Osteoblast (primary cell): ENCODE measurements around the gene PYY. TPM values are rescaled to one million over a fixed set of nuclear protein-coding genes. Genes with fewer than 3 reads are reported as not detected.
A peak's percentile ranks its signal among the peaks of the same experiment; 100 is the strongest.
"Not testable (repeated sequence)": the region's sequence is repeated elsewhere in the genome, so short reads cannot be mapped to it uniquely, and the experiment has no call there.

ENCODE experiments used
- DNase-seq: peaks from one replicate; pipeline ENCODE4 v3.0.0; 2011; ENCODE audit warnings: low spot score, mixed read lengths; ENCODE audit not compliant: insufficient read length; ENCODE audit errors: missing footprints
- H2AFZ ChIP-seq: 2 replicates; pipeline ENCODE4 v1.6.0; 2011; ENCODE audit warnings: mild to moderate bottlenecking, low read length
- H3K27ac ChIP-seq: 2 replicates; pipeline ENCODE4 v1.5.1; 2011; ENCODE audit warnings: mild to moderate bottlenecking, low read depth, low read length, moderate library complexity
- H3K27me3 ChIP-seq: 2 replicates; pipeline ENCODE4 v1.6.0; 2012; ENCODE audit warnings: mild to moderate bottlenecking, control low read depth, inconsistent platforms, low read length, moderate library complexity; ENCODE audit not compliant: insufficient read depth
- H3K36me3 ChIP-seq: 2 replicates; pipeline ENCODE4 v1.5.1; 2011; ENCODE audit warnings: mild to moderate bottlenecking, low read length, control low read depth, moderate library complexity; ENCODE audit not compliant: insufficient read depth
- H3K4me1 ChIP-seq: 2 replicates; pipeline ENCODE4 v1.5.1; 2011; ENCODE audit warnings: mild to moderate bottlenecking, low read length, control low read depth, moderate library complexity; ENCODE audit not compliant: insufficient read depth
- H3K4me2 ChIP-seq: 2 replicates; pipeline ENCODE4 v1.6.0; 2011; ENCODE audit warnings: mild to moderate bottlenecking, low read length; ENCODE audit not compliant: insufficient read depth
- H3K4me3 ChIP-seq: fragments of 200-600 bp; sonication (generic); 3 replicates; pipeline ENCODE4 v1.5.1; 2012; ENCODE audit warnings: mild to moderate bottlenecking, low read length, inconsistent platforms; ENCODE audit not compliant: insufficient read depth
- H3K79me2 ChIP-seq: 2 replicates; pipeline ENCODE4 v1.6.0; 2012; ENCODE audit warnings: mild to moderate bottlenecking, low read length, control low read depth, inconsistent platforms; ENCODE audit not compliant: insufficient read depth
- H3K9me3 ChIP-seq: 2 replicates; pipeline ENCODE4 v1.5.1; 2011; ENCODE audit warnings: low read depth, low read length, control low read depth
- H4K20me1 ChIP-seq: 2 replicates; pipeline ENCODE4 v1.6.0; 2012; ENCODE audit warnings: mild to moderate bottlenecking, low read length, control low read depth; ENCODE audit not compliant: insufficient read depth
- total RNA-seq: library from RNA; depleted of rRNA; stranded (reverse); fragments of >200 nt; gene quantifications from 2 replicates; pipeline ENCODE4 v1.2.3, GENCODE V29; 2012
- TF ChIP-seq, protein P1 (sequence below): IDR thresholded peaks from 2 replicates; pipeline ENCODE4 v1.5.1; 2011; ENCODE audit warnings: mild to moderate bottlenecking, low read depth, low read length, moderate library complexity; ENCODE audit errors: extremely low read depth

Gene PYY
- total RNA-seq, 1 donor: not detected

DNA sequence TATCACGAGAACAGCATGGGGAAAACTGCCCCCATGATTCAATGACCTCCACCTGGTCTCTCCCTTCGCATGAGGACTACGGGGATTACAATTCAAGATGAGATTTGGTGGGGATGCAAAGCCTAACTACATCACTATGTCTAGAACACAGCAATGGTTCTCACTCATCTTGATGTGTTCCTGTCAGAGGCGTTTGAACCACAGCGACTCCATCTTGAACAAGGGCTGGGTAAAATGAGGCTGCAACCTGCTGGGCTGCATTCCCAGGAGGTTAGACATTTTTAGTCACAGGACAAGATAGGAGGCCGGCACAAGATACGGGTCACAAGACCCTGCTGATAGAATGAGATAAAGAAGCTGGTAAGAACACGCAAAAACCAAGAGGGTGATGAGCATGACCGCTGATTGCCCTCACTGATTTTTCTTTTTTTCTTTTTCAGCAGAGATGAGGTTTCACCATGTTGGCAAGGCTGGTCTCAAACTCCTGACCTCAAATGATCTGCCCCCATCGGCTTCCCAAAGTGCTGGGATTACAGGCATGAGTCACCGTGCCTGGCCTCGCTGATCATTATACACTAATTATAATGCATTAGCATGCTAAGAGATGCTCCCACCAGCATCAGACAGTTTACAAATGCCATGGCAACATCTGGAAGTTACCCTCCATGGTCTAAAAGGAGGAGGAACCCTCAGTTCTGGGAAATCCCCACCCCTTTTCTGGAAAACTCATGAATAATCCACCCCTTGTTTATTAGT lies 8.5 kb downstream of the PYY start:
- H3K4me2 ChIP-seq: no peak overlapping the region
- H4K20me1 ChIP-seq: no peaks in the 10 kb centered on the region
- no peaks in the 10 kb centered on the region for H3K36me3 ChIP-seq
- H3K27ac ChIP-seq: no peak overlapping the region
- no peaks in the 10 kb centered on the region for H3K9me3 ChIP-seq
- H3K79me2 ChIP-seq: no peaks in the 10 kb centered on the region
- no peak overlapping the region for H3K4me3 ChIP-seq
- TF ChIP-seq, protein P1, sequence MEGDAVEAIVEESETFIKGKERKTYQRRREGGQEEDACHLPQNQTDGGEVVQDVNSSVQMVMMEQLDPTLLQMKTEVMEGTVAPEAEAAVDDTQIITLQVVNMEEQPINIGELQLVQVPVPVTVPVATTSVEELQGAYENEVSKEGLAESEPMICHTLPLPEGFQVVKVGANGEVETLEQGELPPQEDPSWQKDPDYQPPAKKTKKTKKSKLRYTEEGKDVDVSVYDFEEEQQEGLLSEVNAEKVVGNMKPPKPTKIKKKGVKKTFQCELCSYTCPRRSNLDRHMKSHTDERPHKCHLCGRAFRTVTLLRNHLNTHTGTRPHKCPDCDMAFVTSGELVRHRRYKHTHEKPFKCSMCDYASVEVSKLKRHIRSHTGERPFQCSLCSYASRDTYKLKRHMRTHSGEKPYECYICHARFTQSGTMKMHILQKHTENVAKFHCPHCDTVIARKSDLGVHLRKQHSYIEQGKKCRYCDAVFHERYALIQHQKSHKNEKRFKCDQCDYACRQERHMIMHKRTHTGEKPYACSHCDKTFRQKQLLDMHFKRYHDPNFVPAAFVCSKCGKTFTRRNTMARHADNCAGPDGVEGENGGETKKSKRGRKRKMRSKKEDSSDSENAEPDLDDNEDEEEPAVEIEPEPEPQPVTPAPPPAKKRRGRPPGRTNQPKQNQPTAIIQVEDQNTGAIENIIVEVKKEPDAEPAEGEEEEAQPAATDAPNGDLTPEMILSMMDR: no peak
- peaks cover 4% of the 10 kb centered on the region for H3K4me1 ChIP-seq
- H2AFZ ChIP-seq: no peak overlapping the region
- peaks cover 4% of the 10 kb centered on the region for H3K27me3 ChIP-seq
- no peak for DNase-seq

DNA sequence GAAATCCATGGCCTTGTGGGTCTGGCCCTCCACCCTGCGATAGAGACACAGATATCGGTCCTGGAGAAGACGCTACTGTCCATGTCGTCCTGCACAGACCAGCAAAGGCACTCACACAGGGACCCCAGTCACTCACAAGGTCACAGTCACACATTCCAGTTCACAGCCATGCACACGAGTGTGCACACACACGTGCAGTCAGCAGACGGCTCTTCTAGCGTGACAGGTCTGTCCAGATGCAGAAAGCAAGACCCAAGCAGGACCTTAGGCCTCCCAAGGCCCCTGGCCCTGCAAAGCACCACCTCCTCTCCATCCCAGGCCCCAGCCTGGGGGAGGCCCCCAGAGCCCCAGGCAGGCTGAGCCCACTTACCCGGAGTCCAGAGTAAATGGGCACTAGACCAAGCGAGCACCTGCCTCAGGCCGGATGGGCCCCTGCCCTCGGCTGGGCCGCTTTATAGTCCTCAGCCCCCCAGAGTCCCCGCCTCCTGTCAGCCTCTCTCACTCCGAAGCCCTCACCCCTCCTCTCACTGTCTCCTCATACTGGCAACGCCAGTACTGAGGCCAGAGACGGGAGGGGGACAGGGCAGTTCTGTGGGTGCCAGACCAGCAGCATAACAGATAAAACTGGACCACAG lies 11.6 kb downstream of the PYY start, which contains the start of gene PPY:
Gene PPY (minus strand): TSS at position 426 of the 635 bp plus-strand sequence. CDS start 822 bp downstream, outside the sequence.
- no peak for DNase-seq
- Histone ChIP-seq H3K9me3 (no peaks in the 10 kb centered on the region), H3K4me1 (peaks cover 4% of the 10 kb centered on the region), H3K36me3 (no peaks in the 10 kb centered on the region), H3K27me3 (peaks cover 2% of the 10 kb centered on the region), H3K4me2 (no peak within 1 kb of the TSS), H3K79me2 (no peaks in the 10 kb centered on the region), H3K4me3 (no peak within 1 kb of the TSS), H4K20me1 (no peaks in the 10 kb centered on the region), H2AFZ (no peak within 1 kb of the TSS), H3K27ac (no peak within 1 kb of the TSS)
- TF ChIP-seq, protein P1: no peak

DNA sequence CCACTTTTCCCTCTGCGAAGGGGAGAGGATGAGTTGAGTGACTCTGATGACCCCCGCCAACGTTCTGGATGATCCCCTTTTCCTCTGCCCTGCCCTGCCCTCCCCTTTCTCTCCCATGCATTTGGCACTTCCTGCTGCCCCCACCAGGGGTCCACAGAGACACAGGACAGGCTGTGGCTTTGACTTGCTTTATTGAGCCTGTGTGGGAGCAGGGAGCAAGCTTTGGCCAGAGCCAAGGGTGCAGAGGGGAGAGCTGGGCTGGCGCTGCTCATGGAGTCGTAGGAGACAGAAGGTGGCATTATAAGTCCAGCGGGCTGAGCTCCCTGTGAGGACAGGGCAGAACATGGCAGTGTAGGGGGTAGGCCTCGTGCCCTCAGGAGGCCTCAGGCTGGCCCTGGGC lies 13.1 kb downstream of the PYY start:
- H3K27me3 ChIP-seq: peaks cover 2% of the 10 kb centered on the region
- H3K4me3 ChIP-seq: no peak overlapping the region
- H4K20me1 ChIP-seq: no peaks in the 10 kb centered on the region
- no peaks in the 10 kb centered on the region for H3K9me3 ChIP-seq
- no peaks in the 10 kb centered on the region for H3K79me2 ChIP-seq
- H2AFZ ChIP-seq: no peak overlapping the region
- DNase-seq: peak; percentile 87
- no peaks in the 10 kb centered on the region for H3K36me3 ChIP-seq
- TF ChIP-seq, protein P1: peak; percentile 64
- peaks cover 4% of the 10 kb centered on the region for H3K4me1 ChIP-seq
- H3K4me2 ChIP-seq: no peak overlapping the region
- H3K27ac ChIP-seq: no peak overlapping the region

- H3K4me1 ChIP-seq: no peaks in the 10 kb centered on the region
- no peak overlapping the region for H3K4me3 ChIP-seq
- H3K27me3 ChIP-seq: peaks cover 2% of the 10 kb centered on the region
- no peaks in the 10 kb centered on the region for H3K36me3 ChIP-seq
- no peaks in the 10 kb centered on the region for H3K79me2 ChIP-seq
- no peak overlapping the region for H3K4me2 ChIP-seq
- no peaks in the 10 kb centered on the region for H4K20me1 ChIP-seq
- DNase-seq: no peak
- TF ChIP-seq, protein P1: no peak
- no peak overlapping the region for H2AFZ ChIP-seq
- no peaks in the 10 kb centered on the region for H3K9me3 ChIP-seq
- no peak overlapping the region for H3K27ac ChIP-seq
Measured at GRCh38 chr17:43939886-43940285, 13.9 kb downstream of the PYY start.

GRCh38 chr17:43939452-43939851 lies 14.3 kb downstream of the PYY start:
- H3K4me1 ChIP-seq: not testable (repeated sequence)

More at GRCh38 chr17:43939452-43939851, 14.3 kb downstream of the PYY start:
- H3K27me3 ChIP-seq, H2AFZ ChIP-seq, H3K79me2 ChIP-seq, H3K4me2 ChIP-seq, H3K9me3 ChIP-seq, H3K36me3 ChIP-seq, H3K27ac ChIP-seq, H3K4me3 ChIP-seq, H4K20me1 ChIP-seq, DNase-seq: not testable (repeated sequence)
